ENCODE results near the gene ISOC2. TPM values are rescaled to one million over a fixed set of nuclear protein-coding genes. Genes with fewer than 3 reads are reported as not detected.
A peak's percentile ranks its signal among the peaks of the same experiment; 100 is the strongest.

The ISOC2 gene
- total RNA-seq, 1 donor from 2014 or later = 96.7 TPM

DNA sequence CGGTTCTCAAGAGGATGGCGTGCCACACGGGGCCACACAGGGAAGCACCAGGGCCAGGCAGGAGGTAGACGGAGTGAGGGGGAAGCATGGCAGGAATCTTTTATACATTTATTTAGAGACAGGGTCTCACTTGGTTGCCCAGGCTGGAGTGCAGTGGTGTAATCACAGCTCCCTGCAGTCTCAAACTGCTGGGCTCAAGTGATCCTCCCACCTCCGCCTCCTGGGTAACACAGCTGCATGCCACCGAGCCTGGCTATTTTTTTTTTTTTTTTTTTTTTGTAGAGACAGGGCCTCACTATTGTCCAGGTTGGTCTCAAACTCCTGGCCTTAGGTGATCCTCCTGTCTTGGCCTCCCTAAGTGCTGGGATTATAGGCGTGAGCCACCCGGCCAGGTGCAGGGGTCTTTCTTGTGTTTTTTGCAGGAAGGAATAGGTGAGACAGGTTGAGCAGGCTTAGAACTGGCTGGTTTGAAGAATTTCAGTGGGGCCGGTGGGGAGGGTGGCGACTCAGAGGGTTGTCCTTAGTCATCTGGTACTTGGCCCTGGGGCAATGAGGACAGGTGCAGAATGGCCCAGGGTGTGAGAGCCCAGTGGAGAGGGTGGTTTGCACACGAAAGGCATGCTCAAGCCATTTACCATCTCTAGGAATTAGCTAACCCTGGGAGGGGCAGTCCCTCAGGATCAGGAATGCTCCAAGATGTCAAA lies 34.4 kb upstream of the ISOC2 start:
- no peaks in the 10 kb centered on the region for H3K36me3 ChIP-seq
- no peak for DNase-seq (ENCODE audit: low spot score in 2 of 2)
- no peaks in the 10 kb centered on the region for H3K27me3 ChIP-seq
- intact Hi-C loops (cut with DNase I) = no loop called here
- H3K27ac ChIP-seq = no peak overlapping the region
- TF ChIP-seq, protein P1, sequence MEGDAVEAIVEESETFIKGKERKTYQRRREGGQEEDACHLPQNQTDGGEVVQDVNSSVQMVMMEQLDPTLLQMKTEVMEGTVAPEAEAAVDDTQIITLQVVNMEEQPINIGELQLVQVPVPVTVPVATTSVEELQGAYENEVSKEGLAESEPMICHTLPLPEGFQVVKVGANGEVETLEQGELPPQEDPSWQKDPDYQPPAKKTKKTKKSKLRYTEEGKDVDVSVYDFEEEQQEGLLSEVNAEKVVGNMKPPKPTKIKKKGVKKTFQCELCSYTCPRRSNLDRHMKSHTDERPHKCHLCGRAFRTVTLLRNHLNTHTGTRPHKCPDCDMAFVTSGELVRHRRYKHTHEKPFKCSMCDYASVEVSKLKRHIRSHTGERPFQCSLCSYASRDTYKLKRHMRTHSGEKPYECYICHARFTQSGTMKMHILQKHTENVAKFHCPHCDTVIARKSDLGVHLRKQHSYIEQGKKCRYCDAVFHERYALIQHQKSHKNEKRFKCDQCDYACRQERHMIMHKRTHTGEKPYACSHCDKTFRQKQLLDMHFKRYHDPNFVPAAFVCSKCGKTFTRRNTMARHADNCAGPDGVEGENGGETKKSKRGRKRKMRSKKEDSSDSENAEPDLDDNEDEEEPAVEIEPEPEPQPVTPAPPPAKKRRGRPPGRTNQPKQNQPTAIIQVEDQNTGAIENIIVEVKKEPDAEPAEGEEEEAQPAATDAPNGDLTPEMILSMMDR (IDR thresholded peaks at IDR 0.05) = no peak
- no peak overlapping the region for H3K4me3 ChIP-seq
- no peaks in the 10 kb centered on the region for H3K9me3 ChIP-seq
- H3K4me1 ChIP-seq = no peaks in the 10 kb centered on the region

GRCh38 chr19:55494172-55494761 lies 32.8 kb upstream of the ISOC2 start:
- Histone ChIP-seq H3K4me3 (peak overlapping the region in 1 of 2 donors; percentile 5), H3K36me3 (no peaks in the 10 kb centered on the region), H3K4me1 (no peaks in the 10 kb centered on the region), H3K9me3 (no peaks in the 10 kb centered on the region), H3K27me3 (no peaks in the 10 kb centered on the region), H3K27ac (peak overlapping the region in 1 of 2 donors; percentile 36)
- intact Hi-C loops (cut with DNase I) = no loop called here
- DNase-seq (ENCODE audit: low spot score in 2 of 2) = no peak
- TF ChIP-seq, protein P1 (IDR thresholded peaks at IDR 0.05) = no peak

- intact Hi-C loops (cut with DNase I) = no loop called here
- Histone ChIP-seq H3K27ac (peak overlapping the region in 1 of 2 donors; percentile 57), H3K9me3 (no peaks in the 10 kb centered on the region), H3K27me3 (no peaks in the 10 kb centered on the region), H3K4me1 (no peaks in the 10 kb centered on the region), H3K4me3 (peak overlapping the region in 1 of 2 donors; percentile 5), H3K36me3 (no peaks in the 10 kb centered on the region)
- TF ChIP-seq, protein P1 (IDR thresholded peaks at IDR 0.05) = no peak
- no peak for DNase-seq (ENCODE audit: low spot score in 2 of 2)
These were observed 32.3 kb upstream of the ISOC2 start for GRCh38 chr19:55493645-55494171.

DNA sequence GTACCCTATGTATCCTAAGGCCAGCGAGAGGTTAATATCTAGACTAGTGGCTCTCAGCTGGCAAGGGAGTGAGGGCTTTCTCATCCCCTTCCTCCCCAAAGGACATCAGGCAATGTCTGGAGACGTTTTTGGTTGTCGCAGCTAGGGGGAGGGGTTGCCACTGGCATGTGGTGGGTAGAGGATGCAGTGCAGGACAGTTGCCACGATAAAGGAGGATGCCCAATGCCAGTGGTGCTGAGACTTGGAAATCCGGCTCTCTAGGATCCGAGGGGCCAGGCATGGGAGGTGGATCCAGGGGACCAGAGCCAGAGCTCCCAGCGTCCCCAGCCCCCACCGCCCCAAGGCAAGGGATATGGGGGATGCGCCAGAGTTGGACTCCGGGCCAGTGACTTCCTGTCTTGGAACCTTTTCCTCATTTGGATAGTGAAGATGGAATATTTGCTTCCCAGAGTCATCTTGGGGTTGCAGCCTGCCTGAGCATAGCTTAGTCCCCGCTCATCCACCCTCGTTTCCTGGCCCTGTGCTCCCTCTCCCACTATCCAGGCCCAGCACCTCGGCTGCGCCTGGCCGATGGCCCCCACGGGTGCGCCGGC lies 31.7 kb upstream of the ISOC2 start:
- intact Hi-C loops (cut with DNase I) = no loop called here
- peak overlapping the region in 1 of 2 donors; percentile 57 for H3K27ac ChIP-seq
- no peaks in the 10 kb centered on the region for H3K27me3 ChIP-seq
- H3K4me3 ChIP-seq = peak overlapping the region in 1 of 2 donors; percentile 5
- no peaks in the 10 kb centered on the region for H3K36me3 ChIP-seq
- H3K4me1 ChIP-seq = peaks cover 0 to 5% of the 10 kb centered on the region in 2 donors
- no peaks in the 10 kb centered on the region for H3K9me3 ChIP-seq
- DNase-seq (ENCODE audit: low spot score in 2 of 2) = no peak
- TF ChIP-seq, protein P1 (IDR thresholded peaks at IDR 0.05) = no peak

GRCh38 chr19:55492362-55492944 lies 31.0 kb upstream of the ISOC2 start:
- H3K4me3 ChIP-seq = no peak overlapping the region
- TF ChIP-seq, protein P1 (IDR thresholded peaks at IDR 0.05) = no peak
- no peaks in the 10 kb centered on the region for H3K9me3 ChIP-seq
- no peaks in the 10 kb centered on the region for H3K36me3 ChIP-seq
- H3K27me3 ChIP-seq = no peaks in the 10 kb centered on the region
- no peak overlapping the region for H3K27ac ChIP-seq
- DNase-seq (ENCODE audit: low spot score in 2 of 2) = no peak
- intact Hi-C loops (cut with DNase I) = no loop called here
- peaks cover 4 to 10% of the 10 kb centered on the region in 2 donors for H3K4me1 ChIP-seq

All from ascending aorta (tissue), 2 donors.